Choroid plexus epithelial cell (primary cell): ENCODE data around the gene CCDC175.

ENCODE experiments used
- DNase-seq: peaks from one replicate; pipeline ENCODE4 v3.0.0-alpha.2; 2010; ENCODE audit warnings: low read depth
- H3K4me3 ChIP-seq: 2 replicates; pipeline ENCODE4 v1.5.1; 2011; ENCODE audit warnings: low read depth, mild to moderate bottlenecking, control low read depth, low read length, moderate library complexity
- TF ChIP-seq, protein P1 (sequence below): conservative IDR thresholded peaks from 2 replicates; pipeline ENCODE4 v1.5.1; 2011; ENCODE audit warnings: low read depth, mild to moderate bottlenecking, control low read depth, inconsistent platforms, low read length, moderate library complexity

Gene CCDC175

DNA sequence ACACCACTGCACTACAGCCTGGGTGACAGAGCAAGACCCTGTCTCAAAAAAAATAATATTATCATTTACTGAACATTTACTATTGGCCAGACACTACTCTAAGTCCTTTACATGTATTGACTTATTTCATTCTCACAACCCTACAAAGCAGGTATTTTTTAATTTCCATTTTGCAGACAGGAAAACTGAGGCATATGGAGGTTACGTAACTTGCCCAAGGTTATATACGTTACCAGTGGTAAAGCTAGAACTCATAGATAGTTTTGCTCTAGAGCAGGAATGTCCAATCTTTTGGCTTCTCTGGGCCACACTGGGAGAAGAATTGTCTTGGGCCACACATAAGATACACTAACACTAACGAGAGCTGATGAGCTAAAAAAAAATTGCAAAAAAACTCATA, 98.1 kb downstream of the CCDC175 start:
- H3K4me3 ChIP-seq, result no peak overlapping the region
- no peak for DNase-seq
- TF ChIP-seq, protein P1, sequence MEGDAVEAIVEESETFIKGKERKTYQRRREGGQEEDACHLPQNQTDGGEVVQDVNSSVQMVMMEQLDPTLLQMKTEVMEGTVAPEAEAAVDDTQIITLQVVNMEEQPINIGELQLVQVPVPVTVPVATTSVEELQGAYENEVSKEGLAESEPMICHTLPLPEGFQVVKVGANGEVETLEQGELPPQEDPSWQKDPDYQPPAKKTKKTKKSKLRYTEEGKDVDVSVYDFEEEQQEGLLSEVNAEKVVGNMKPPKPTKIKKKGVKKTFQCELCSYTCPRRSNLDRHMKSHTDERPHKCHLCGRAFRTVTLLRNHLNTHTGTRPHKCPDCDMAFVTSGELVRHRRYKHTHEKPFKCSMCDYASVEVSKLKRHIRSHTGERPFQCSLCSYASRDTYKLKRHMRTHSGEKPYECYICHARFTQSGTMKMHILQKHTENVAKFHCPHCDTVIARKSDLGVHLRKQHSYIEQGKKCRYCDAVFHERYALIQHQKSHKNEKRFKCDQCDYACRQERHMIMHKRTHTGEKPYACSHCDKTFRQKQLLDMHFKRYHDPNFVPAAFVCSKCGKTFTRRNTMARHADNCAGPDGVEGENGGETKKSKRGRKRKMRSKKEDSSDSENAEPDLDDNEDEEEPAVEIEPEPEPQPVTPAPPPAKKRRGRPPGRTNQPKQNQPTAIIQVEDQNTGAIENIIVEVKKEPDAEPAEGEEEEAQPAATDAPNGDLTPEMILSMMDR, result no peak

DNA sequence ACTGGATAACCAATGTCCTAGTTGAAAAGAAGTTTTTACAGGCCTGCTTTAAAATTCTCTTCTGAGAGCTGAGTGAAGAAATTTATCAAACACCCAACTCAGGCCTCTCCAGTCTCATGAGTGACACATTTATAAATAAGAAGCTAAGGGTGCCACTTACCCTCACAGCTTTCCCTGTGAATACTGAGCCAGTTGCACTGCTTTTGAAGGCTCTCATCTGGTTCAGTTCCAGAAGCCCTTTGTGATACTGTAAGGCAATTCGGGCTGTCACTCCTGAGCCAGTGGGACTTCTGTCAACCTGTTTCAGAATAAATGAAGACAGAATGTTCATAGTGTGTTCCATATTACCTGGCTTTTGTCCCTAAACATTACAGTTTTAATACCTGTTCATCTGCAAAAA, 100.9 kb downstream of the CCDC175 start:
- no peak overlapping the region for H3K4me3 ChIP-seq
- TF ChIP-seq, protein P1, result no peak
- DNase-seq, result no peak

DNA sequence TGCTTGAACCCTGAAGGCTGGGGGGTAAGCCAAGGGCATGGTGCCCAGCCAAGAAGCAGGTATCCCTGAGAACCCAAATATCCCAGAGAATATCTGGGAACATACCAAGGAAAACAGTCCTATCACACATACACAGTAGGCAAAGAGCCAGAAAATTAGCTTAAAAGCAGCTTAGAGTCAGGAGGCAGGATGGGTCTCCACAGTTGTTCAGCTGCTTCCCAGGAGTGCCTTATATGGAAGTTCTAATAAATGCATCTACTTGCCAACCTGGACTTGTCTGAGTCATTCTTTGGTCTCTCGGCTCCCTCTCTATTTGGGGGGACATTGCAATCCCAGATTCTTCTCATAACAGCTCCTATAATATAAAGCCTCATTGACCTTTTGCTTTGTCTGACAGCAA, 102.4 kb downstream of the CCDC175 start:
- TF ChIP-seq, protein P1, result no peak
- peak; percentile 85 for DNase-seq
- no peak overlapping the region for H3K4me3 ChIP-seq

DNA sequence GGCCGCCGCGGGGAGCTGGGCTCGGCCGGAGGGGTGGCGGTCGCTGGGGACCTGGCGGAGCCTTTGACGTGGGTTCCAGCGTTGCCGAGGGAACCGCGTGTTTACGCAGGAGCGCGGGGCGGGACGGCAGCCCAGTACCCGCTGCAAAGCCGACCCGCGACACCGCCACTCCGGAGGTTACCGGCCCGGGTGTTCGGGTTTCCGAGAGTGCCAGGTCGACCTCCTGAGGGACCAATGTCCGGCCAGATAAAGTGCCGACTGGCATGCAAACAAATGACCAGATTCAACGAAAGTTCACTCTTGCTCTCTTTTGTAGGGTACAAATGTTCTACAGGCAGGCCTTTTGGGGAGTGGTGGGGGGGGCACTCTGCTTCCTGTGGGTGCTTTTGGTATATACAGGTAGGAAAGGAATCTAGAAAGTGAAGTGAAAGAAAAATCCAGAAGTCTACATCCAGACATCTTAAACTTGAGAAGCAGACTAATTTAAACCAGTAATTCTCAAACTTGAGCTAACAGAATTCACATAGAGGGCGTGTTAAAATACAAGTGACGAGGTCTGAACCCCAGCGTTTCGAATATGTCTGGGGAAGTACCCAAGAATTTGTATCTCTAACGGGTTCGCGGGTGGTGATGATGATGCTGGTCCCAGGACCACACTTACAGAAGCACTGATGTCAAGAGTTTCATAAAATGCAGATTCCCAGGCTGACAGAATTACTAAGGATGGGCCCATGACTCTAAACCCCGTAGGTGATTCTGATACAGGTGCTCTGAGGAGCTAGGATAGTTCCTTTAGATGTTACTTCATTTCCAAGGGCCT, 111.1 kb downstream of the CCDC175 start, which contains the start of gene GPR135:
GPR135 (minus strand) TSS at position 65 of the 820 bp plus-strand sequence. CDS start 154 bp downstream, outside the sequence.
- TF ChIP-seq, protein P1, result no peak
- DNase-seq, result no peak
- peak within 1 kb of the TSS; percentile 66 for H3K4me3 ChIP-seq

DNA sequence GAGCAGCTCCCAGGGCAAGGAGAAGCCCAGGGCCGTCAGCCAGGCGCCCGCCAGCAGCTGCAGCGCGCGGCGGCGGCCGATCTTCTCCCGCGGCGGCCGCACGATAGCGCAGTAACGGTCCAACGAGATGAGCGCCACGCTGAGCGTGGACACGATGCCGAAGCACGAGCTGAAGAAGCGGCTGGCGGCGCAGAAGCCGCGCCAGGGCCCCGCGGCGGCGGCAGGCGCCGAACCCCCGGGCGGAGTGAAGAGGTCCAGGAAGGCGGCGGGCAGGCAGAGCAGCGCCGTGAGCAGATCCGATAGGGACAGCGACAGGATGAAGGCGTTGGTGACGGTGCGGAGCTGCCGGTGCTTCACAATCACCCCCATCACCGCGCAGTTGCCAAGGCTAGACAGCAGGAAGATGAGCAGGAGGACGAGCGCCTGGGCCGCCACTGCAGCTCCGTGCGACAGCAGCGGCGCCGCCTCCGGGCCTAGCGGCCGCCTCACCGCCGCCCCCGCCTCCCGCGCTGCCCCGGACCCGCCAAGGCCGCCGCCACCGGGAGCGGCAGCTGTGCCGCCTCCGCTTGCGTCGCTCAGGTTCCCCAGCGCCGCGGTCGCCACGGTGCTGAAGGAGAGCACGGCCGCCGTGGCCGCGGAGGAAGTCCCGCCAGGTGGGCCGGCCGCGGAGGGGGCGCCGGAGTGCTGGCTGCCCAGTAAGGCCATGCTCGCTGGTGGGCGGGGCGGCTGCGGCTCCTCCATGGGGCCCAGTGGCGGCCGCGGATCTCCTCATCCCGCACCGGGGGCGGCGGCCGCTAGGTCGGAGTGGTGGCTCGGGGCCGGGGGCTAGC, 111.9 kb downstream of the CCDC175 start:
- TF ChIP-seq, protein P1, result no peak
- peak; percentile 47 for DNase-seq
- H3K4me3 ChIP-seq, result peak overlapping the region; percentile 66

DNA sequence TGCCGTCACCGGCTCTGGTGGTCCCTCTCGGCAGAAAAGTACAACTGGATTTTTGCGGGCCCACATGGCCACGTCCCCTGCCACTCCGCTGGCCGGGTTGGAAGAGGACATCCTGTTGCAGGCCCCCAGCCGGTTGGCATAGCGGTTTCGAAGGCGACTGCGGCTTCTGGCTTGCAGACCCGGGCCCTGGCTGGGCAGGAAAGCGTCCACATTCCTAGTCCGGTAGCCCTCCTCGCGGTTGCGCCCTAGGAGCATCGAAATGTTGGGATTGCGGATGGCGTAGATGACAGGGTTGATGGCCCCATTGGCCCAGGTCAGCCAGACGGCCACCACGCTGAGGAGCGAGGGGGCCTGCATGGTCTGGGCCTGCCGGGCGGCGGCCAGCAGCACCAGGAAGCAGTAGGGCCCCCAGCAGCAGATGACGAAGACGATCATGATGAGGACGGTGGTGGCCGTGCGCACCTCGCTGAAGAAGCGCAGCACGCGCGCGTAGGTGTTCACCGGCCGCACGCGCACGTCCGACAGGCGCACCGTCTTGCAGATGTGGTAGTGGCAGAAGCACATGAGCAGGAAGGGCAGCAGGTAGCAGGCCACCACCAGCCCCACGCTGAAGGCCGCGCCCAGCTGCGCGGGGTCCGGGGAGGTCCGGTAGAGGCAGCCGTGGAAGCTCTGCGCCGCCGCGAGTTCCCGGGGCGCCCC, 112.7 kb downstream of the CCDC175 start:
- TF ChIP-seq, protein P1, result no peak
- peak overlapping the region; percentile 66 for H3K4me3 ChIP-seq
- DNase-seq, result no peak
